GM12872 (cell line): ENCODE data around the gene CCDC171.

Experiments used
- TF ChIP-seq, protein P1 (sequence below): IDR thresholded peaks from 3 replicates; pipeline ENCODE4 v1.5.1; 2011; ENCODE audit warnings: low read depth, mild to moderate bottlenecking, low read length, moderate library complexity; ENCODE audit not compliant: insufficient read depth

Gene CCDC171

DNA sequence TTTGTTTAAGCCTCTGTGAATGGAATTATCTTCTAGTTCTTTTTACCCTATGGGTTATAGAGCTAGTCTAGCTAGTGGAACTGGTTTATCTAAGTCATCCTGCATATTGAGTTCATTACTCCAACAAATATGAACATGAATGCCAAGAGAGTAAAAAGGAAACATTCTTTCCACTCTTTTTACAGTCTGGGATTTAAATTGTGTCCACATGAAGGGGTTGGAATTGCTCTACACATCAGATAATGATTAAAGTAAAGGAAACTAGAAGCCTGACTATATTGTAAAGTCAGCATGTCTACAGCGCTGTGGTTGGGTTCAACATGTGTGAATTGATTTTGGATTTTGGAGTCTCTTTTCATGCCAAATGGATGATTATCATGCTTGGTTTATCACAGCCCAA lies 173.1 kb downstream of the CCDC171 start:
- TF ChIP-seq, protein P1, sequence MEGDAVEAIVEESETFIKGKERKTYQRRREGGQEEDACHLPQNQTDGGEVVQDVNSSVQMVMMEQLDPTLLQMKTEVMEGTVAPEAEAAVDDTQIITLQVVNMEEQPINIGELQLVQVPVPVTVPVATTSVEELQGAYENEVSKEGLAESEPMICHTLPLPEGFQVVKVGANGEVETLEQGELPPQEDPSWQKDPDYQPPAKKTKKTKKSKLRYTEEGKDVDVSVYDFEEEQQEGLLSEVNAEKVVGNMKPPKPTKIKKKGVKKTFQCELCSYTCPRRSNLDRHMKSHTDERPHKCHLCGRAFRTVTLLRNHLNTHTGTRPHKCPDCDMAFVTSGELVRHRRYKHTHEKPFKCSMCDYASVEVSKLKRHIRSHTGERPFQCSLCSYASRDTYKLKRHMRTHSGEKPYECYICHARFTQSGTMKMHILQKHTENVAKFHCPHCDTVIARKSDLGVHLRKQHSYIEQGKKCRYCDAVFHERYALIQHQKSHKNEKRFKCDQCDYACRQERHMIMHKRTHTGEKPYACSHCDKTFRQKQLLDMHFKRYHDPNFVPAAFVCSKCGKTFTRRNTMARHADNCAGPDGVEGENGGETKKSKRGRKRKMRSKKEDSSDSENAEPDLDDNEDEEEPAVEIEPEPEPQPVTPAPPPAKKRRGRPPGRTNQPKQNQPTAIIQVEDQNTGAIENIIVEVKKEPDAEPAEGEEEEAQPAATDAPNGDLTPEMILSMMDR = no peak

GRCh38 chr9:15729507-15729906 lies 176.7 kb downstream of the CCDC171 start:
- TF ChIP-seq, protein P1 = no peak

DNA sequence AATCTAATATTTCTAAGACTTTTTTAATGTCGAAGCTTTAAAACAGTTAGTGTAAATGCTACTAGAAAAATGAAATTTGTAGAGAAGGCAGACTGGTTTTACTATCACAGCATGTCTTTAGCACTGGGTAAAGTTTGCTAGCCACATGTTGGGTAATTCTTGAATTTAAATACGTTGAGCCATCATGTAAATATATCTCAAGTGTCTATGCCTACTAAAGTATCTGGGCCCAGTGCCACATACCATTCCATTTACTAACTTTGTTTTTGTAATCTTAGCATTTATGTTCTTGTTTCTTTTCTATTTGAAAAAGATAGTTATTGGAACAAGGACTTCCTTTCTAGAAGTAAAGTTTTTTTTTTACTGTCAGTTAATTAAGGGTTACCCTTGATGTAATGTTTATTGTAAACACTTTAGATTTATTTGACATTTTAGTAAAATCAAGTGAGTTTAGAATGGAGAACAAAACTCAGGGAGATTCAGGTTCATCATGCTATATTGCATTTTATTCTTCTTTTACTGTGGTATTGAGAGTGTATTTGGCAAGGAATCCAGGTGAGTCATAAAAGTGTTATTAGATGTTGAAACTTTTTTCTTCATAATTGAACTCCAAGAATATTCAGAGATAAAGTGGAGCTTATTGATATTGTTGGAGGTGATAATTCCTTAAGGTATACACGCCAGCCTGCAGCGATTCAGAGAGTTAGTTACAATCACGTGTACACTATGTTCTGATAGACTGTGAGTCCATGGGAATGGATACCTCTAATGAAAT lies 182.4 kb downstream of the CCDC171 start:
- TF ChIP-seq, protein P1 = no peak

DNA sequence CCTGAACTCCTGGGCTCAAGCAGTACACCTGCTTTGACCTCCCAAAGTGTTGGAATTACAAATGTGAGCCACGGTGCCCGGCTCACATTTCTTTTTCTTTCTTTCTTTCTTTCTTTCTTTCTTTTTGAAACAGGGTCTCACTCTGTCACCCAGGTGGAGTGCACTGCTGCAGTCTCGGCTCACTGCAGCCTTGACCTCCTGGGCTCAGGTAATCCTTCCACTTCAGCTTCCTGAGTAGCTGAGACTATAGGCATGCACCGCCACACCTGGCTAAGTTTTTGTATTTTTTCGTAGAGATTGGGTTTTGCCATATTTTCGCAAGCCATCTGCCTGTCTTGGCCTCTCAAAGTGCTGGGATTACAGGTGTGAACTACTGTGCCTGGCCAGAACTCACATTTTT lies 183.7 kb downstream of the CCDC171 start:
- TF ChIP-seq, protein P1 = no peak

- TF ChIP-seq, protein P1 = no peak
Observed at GRCh38 chr9:15738011-15738410, 185.2 kb downstream of the CCDC171 start.

DNA sequence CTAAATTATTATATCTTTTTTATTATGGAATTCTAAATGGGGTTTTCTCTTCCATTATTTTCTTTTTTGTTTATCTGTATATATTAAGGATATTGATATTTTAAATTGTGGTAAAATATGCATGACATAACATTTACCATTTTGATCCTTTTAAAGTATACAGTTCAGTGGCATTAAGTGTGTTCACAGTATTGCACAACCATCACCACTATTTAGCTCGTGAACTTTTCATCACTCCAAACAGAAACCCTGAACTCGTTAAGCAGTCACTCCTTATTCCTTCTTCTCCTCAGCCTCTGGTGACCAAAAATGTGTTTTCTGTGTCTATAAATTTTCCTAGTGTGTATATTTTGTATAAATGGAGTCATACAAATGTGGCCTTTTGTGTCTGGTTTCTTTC lies 188.2 kb downstream of the CCDC171 start:
- TF ChIP-seq, protein P1 = no peak

DNA sequence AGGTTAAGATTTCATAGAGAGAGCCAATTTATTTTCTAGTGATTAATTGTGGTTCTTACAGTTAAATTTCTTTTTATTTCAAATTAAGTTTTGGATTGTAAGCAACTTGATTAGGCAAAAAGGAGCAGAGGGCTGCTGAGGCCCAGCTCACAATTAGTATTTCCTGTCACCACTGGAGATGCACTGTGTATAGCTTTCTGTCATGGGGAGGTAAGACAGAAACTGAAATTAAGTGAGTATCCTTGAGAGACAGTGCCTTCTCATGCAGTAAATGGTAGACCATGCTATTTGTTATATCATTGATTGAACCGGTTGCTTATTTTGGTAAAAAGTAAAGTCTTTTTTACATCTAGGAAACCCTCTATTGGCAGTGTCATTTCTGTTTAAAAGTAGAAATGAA lies 190.7 kb downstream of the CCDC171 start:
- TF ChIP-seq, protein P1 = no peak

GRCh38 chr9:15744196-15744595 lies 191.4 kb downstream of the CCDC171 start:
- TF ChIP-seq, protein P1 = no peak
